Measurements from ENCODE around the gene RPS27L.

The RPS27L gene

GRCh38 chr15:63188247-63188925 lies 31.1 kb upstream of the RPS27L start:
- no peak for DNase-seq (ENCODE audit: low read depth)

GRCh38 chr15:63187589-63188226 lies 30.4 kb upstream of the RPS27L start:
- no peak for DNase-seq (ENCODE audit: low read depth)

- DNase-seq (ENCODE audit: low read depth) = no peak
Measured at GRCh38 chr15:63186065-63186464, 28.8 kb upstream of the RPS27L start.

- no peak for DNase-seq (ENCODE audit: low read depth)
Measured at GRCh38 chr15:63185206-63185605, 27.9 kb upstream of the RPS27L start.

- no peak for DNase-seq (ENCODE audit: low read depth)
Measured at GRCh38 chr15:63181648-63182047, 24.4 kb upstream of the RPS27L start.

GRCh38 chr15:63180746-63181145 lies 23.5 kb upstream of the RPS27L start:
- DNase-seq (ENCODE audit: low read depth) = no peak

GRCh38 chr15:63178034-63178433 lies 20.8 kb upstream of the RPS27L start:
- no peak for DNase-seq (ENCODE audit: low read depth)

GRCh38 chr15:63176302-63176701 lies 19.0 kb upstream of the RPS27L start:
- no peak for DNase-seq (ENCODE audit: low read depth)

- no peak for DNase-seq (ENCODE audit: low read depth)
Measured at GRCh38 chr15:63172851-63173451, 15.7 kb upstream of the RPS27L start.

GRCh38 chr15:63172376-63172775 lies 15.1 kb upstream of the RPS27L start:
- no peak for DNase-seq (ENCODE audit: low read depth)

GRCh38 chr15:63169788-63170187 lies 12.5 kb upstream of the RPS27L start:
- no peak for DNase-seq (ENCODE audit: low read depth)

GRCh38 chr15:63166219-63166618 lies 8.9 kb upstream of the RPS27L start:
- no peak for DNase-seq (ENCODE audit: low read depth)

- DNase-seq (ENCODE audit: low read depth) = no peak
Measured at GRCh38 chr15:63165166-63165859, 8.0 kb upstream of the RPS27L start.

- DNase-seq (ENCODE audit: low read depth) = no peak
Measured at GRCh38 chr15:63163217-63163616, 5.9 kb upstream of the RPS27L start.

- DNase-seq (ENCODE audit: low read depth) = no peak
Measured at GRCh38 chr15:63160638-63161037, 3.4 kb upstream of the RPS27L start.

- DNase-seq (ENCODE audit: low read depth) = no peak
Measured at GRCh38 chr15:63157891-63158431, 684 bp upstream of the RPS27L start.

GRCh38 chr15:63156755-63157117 lies 541 bp downstream of the RPS27L start:
- DNase-seq (ENCODE audit: low read depth) = no peak

- DNase-seq (ENCODE audit: low read depth) = no peak
Measured at GRCh38 chr15:63156086-63156710, 1.1 kb downstream of the RPS27L start.

- DNase-seq (ENCODE audit: low read depth) = no peak
Measured at GRCh38 chr15:63155486-63155885, 1.8 kb downstream of the RPS27L start.

- no peak for DNase-seq (ENCODE audit: low read depth)
Measured at GRCh38 chr15:63151665-63152064, 5.6 kb downstream of the RPS27L start.

GRCh38 chr15:63146684-63147083 lies 10.6 kb downstream of the RPS27L start:
- DNase-seq (ENCODE audit: low read depth) = no peak

- DNase-seq (ENCODE audit: low read depth) = no peak
Measured at GRCh38 chr15:63145426-63145825, 11.9 kb downstream of the RPS27L start.
